H9 (cell line): ENCODE measurements around the gene ATXN7L3. TPM values are rescaled to one million over a fixed set of nuclear protein-coding genes. Genes with fewer than 3 reads are reported as not detected.
A peak's percentile ranks its signal among the peaks of the same experiment; 100 is the strongest.

Experiments used
- DNase-seq: peaks from one replicate; pipeline ENCODE4 v3.0.0-alpha.2; 2017
- H2AFZ ChIP-seq: one replicate; pipeline ENCODE4 v1.6.1; 2013; ENCODE audit warnings: mild to moderate bottlenecking, low read length, control low read depth, moderate library complexity
- H2AK5ac ChIP-seq: 2 replicates; pipeline ENCODE4 v1.6.1; 2013; ENCODE audit warnings: low read length, control low read depth, mixed read lengths; ENCODE audit not compliant: insufficient read length
- H2BK120ac ChIP-seq: one replicate; pipeline ENCODE4 v1.6.1; 2013; ENCODE audit warnings: low read depth, mild to moderate bottlenecking, low read length, control low read depth, inconsistent platforms; ENCODE audit not compliant: poor library complexity, severe bottlenecking
- H2BK12ac ChIP-seq: 2 replicates; pipeline ENCODE4 v1.6.1; 2013; ENCODE audit warnings: low read length, control low read depth, mixed read lengths, low read depth; ENCODE audit not compliant: insufficient read length
- H2BK15ac ChIP-seq: 2 replicates; pipeline ENCODE4 v1.6.1; 2013; ENCODE audit warnings: low read depth, low read length, control low read depth
- H2BK20ac ChIP-seq: one replicate; pipeline ENCODE4 v1.6.1; 2013; ENCODE audit warnings: low read depth, mild to moderate bottlenecking, low read length, control low read depth, inconsistent platforms; ENCODE audit not compliant: poor library complexity, severe bottlenecking
- H2BK5ac ChIP-seq: 2 replicates; pipeline ENCODE4 v1.6.1; 2013; ENCODE audit warnings: low read length, control low read depth, mixed read lengths; ENCODE audit not compliant: insufficient read length
- H3K14ac ChIP-seq: 2 replicates; pipeline ENCODE4 v1.6.1; 2013; ENCODE audit warnings: low read length, control low read depth; ENCODE audit not compliant: insufficient read depth
- H3K18ac ChIP-seq: 2 replicates; pipeline ENCODE4 v1.6.1; 2013; ENCODE audit warnings: low read depth, mild to moderate bottlenecking, mixed read lengths, low read length, control low read depth; ENCODE audit not compliant: insufficient read length
- H3K23ac ChIP-seq: 2 replicates; pipeline ENCODE4 v1.6.1; 2013; ENCODE audit warnings: low read length, control low read depth, mixed read lengths, low read depth; ENCODE audit not compliant: insufficient read length
- H3K23me2 ChIP-seq: 2 replicates; pipeline ENCODE4 v1.6.1; 2013; ENCODE audit warnings: low read depth, mild to moderate bottlenecking, mixed read lengths, low read length, control low read depth; ENCODE audit not compliant: insufficient read length, poor library complexity, severe bottlenecking
- H3K27ac ChIP-seq: 2 replicates; pipeline ENCODE4 v1.5.1; 2013; ENCODE audit warnings: low read length, control low read depth, mixed read lengths, low read depth; ENCODE audit not compliant: insufficient read length
- H3K27me3 ChIP-seq: 2 replicates; pipeline ENCODE4 v1.6.1; 2013; ENCODE audit warnings: low read length, control low read depth, inconsistent platforms; ENCODE audit not compliant: insufficient read depth
- H3K4ac ChIP-seq: 2 replicates; pipeline ENCODE4 v1.6.1; 2013; ENCODE audit warnings: low read depth, mild to moderate bottlenecking, control low read depth, inconsistent platforms, low read length, moderate library complexity
- H3K4me1 ChIP-seq: 2 replicates; pipeline ENCODE4 v1.6.1; 2013; ENCODE audit warnings: low read length, control low read depth, inconsistent platforms; ENCODE audit not compliant: insufficient read depth
- H3K4me2 ChIP-seq: 2 replicates; pipeline ENCODE4 v1.6.1; 2013; ENCODE audit warnings: low read length, control low read depth, mixed read lengths; ENCODE audit not compliant: insufficient read length, insufficient read depth
- H3K56ac ChIP-seq: 2 replicates; pipeline ENCODE4 v1.6.1; 2013; ENCODE audit warnings: low read depth, mild to moderate bottlenecking, mixed read lengths, low read length, control low read depth; ENCODE audit not compliant: insufficient read length
- H3K79me1 ChIP-seq: 2 replicates; pipeline ENCODE4 v1.6.1; 2013; ENCODE audit warnings: low read depth, mild to moderate bottlenecking, moderate library complexity, low read length, control low read depth, inconsistent platforms; ENCODE audit not compliant: insufficient read depth, poor library complexity, severe bottlenecking
- H3K79me2 ChIP-seq: 2 replicates; pipeline ENCODE4 v1.6.1; 2013; ENCODE audit warnings: low read length, control low read depth, inconsistent platforms; ENCODE audit not compliant: insufficient read depth
- H3K9ac ChIP-seq: 2 replicates; pipeline ENCODE4 v1.6.1; 2013; ENCODE audit warnings: low read length, control low read depth, mixed read lengths; ENCODE audit not compliant: insufficient read length; ENCODE audit errors: extremely low read depth
- H3K9me3 ChIP-seq: one replicate; pipeline ENCODE4 v1.6.1; 2013; ENCODE audit warnings: low read depth, low read length, inconsistent platforms; ENCODE audit not compliant: control insufficient read depth
- H3T11ph ChIP-seq: one replicate; pipeline ENCODE4 v1.6.1; 2013; ENCODE audit warnings: mild to moderate bottlenecking, low read length, control low read depth, inconsistent platforms
- H4K20me1 ChIP-seq: one replicate; pipeline ENCODE4 v1.6.1; 2013; ENCODE audit not compliant: control insufficient read depth, insufficient read length, insufficient read depth
- H4K5ac ChIP-seq: 2 replicates; pipeline ENCODE4 v1.6.1; 2013; ENCODE audit warnings: low read depth, mild to moderate bottlenecking, mixed read lengths, low read length, control low read depth; ENCODE audit not compliant: insufficient read length
- H4K8ac ChIP-seq: replicated peaks from 2 replicates; pipeline ENCODE4 v1.6.1; 2013; ENCODE audit warnings: low read length, control low read depth, mixed read lengths, low read depth; ENCODE audit not compliant: insufficient read length
- H4K91ac ChIP-seq: 2 replicates; pipeline ENCODE4 v1.6.1; 2013; ENCODE audit warnings: low read depth, mild to moderate bottlenecking, moderate library complexity, mixed read lengths, low read length, control low read depth; ENCODE audit not compliant: insufficient read length
- H3K27ac Mint-ChIP-seq, 3 experiments: 2 replicates in 2 of 3; 3 replicates in 1 of 3; pipeline ENCODE4 v1.8.0; 2020 to 2021; ENCODE audit warnings: mixed read lengths in 3 of 3, mild to moderate bottlenecking in 1 of 3, moderate library complexity in 1 of 3
- H3K27me3 Mint-ChIP-seq: 2 replicates; pipeline ENCODE4 v1.8.0; 2021; ENCODE audit warnings: low read depth, mild to moderate bottlenecking, moderate library complexity, mixed read lengths
- H3K36me3 Mint-ChIP-seq, 3 experiments: 2 replicates in 2 of 3; 3 replicates in 1 of 3; pipeline ENCODE4 v1.8.0; 2020 to 2021; ENCODE audit warnings: low read depth in 3 of 3, mixed read lengths in 3 of 3; ENCODE audit not compliant: insufficient read depth in 1 of 3
- H3K4me1 Mint-ChIP-seq, 2 experiments: 2 replicates each; pipeline ENCODE4 v1.8.0; 2020; ENCODE audit warnings: mixed read lengths in 2 of 2
- H3K4me3 Mint-ChIP-seq, 2 experiments: 2 replicates in 1 of 2; 3 replicates in 1 of 2; pipeline ENCODE4 v1.8.0; 2020 to 2021; ENCODE audit warnings: mild to moderate bottlenecking in 2 of 2, mixed read lengths in 2 of 2, moderate library complexity in 1 of 2
- H3K9me3 Mint-ChIP-seq, 2 experiments: 2 replicates in 1 of 2; 3 replicates in 1 of 2; pipeline ENCODE4 v1.8.0; 2020; ENCODE audit warnings: mild to moderate bottlenecking in 2 of 2, mixed read lengths in 2 of 2, moderate library complexity in 1 of 2
- WGBS: extraction: QIAGEN DNeasy Blood & Tissue Kit; methylation state at CpG from one replicate; pipeline ENCODE4 v1.1.7; 2013; ENCODE audit warnings: missing lambda C conversion rate, low lambda C conversion rate, mixed read lengths; ENCODE audit not compliant: insufficient read length; ENCODE audit errors: extremely low coverage; 5-methylcytosine and 5-hydroxymethylcytosine counted together
- total RNA-seq: library from RNA; stranded (reverse); gene quantifications from 2 replicates; pipeline ENCODE4 v1.2.1, GENCODE V29; 2021
- TF ChIP-seq, protein P1 (sequence below): fragments of 200-600 bp; sonication (generic); conservative IDR thresholded peaks from 3 replicates; pipeline ENCODE4 v1.8.0; 2021; ENCODE audit warnings: antibody characterized with exemption, mild to moderate bottlenecking

Gene ATXN7L3
- total RNA-seq, 1 experiment from 2014 or later, result 125 TPM

DNA sequence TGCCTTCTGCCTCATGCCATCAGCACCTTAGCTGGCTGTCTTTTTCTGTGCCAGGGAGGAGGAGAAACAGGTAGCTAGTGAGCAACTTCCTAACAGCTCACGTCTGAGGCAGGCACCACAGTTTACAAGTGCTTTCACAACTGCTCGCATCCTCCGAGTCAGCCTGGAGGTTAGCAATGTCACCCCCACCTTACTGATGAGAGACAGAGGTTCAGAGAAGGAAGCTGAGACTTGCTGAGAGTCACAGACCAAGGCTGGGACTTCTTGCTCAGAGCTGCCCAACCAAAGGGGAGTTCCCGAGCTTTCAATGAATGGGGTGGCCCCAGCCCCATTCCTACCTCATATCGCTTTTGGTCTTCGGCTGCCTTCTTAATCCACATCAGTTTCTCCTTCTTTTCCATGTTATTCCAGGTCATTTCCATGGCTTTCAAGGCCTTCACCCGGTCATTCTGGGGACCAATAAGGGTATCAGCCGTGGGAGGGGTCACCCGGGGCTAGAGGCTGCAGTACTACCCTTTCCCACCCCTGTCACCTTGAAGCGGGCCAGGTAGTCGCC lies 10.2 kb upstream of the ATXN7L3 start:
- Histone ChIP-seq H3K79me1 (no peaks in the 10 kb centered on the region), H3K27ac (no peak overlapping the region), H2AK5ac (no peak overlapping the region), H4K20me1 (no peaks in the 10 kb centered on the region), H2BK20ac (no peak overlapping the region), H2BK5ac (no peak overlapping the region), H3K79me2 (no peaks in the 10 kb centered on the region), H3K14ac (no peak overlapping the region), H4K5ac (no peak overlapping the region), H3K9me3 (no peaks in the 10 kb centered on the region), H3K4me1 (no peaks in the 10 kb centered on the region), H3K4ac (no peak overlapping the region), H2AFZ (no peak overlapping the region), H3T11ph (no peak overlapping the region), H4K8ac (no peak overlapping the region), H2BK12ac (no peak overlapping the region), H3K18ac (no peak overlapping the region), H3K4me2 (no peak overlapping the region), H3K23me2 (no peaks in the 10 kb centered on the region), H3K23ac (no peak overlapping the region), H3K56ac (no peak overlapping the region), H4K91ac (no peak overlapping the region), H3K9ac (no peak overlapping the region), H3K27me3 (no peaks in the 10 kb centered on the region), H2BK120ac (no peak overlapping the region), H2BK15ac (no peak overlapping the region)
- TF ChIP-seq, protein P1, sequence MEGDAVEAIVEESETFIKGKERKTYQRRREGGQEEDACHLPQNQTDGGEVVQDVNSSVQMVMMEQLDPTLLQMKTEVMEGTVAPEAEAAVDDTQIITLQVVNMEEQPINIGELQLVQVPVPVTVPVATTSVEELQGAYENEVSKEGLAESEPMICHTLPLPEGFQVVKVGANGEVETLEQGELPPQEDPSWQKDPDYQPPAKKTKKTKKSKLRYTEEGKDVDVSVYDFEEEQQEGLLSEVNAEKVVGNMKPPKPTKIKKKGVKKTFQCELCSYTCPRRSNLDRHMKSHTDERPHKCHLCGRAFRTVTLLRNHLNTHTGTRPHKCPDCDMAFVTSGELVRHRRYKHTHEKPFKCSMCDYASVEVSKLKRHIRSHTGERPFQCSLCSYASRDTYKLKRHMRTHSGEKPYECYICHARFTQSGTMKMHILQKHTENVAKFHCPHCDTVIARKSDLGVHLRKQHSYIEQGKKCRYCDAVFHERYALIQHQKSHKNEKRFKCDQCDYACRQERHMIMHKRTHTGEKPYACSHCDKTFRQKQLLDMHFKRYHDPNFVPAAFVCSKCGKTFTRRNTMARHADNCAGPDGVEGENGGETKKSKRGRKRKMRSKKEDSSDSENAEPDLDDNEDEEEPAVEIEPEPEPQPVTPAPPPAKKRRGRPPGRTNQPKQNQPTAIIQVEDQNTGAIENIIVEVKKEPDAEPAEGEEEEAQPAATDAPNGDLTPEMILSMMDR, result no peak
- no CpG with 5 or more reads among the region's 11 CpGs for WGBS
- no peak for DNase-seq
- H3K4me1 Mint-ChIP-seq, result peaks cover 6 to 32% of the 10 kb centered on the region in 2 experiments; a peak in 3 of 4 replicates
- no peaks in the 10 kb centered on the region for H3K27me3 Mint-ChIP-seq
- 0 out of 7 replicates have a peak overlapping the region, but pooled peaks of 2 of the 3 experiments have one; percentile 14 to 28 for H3K27ac Mint-ChIP-seq
- peak overlapping the region in 1 of 2 experiments; percentile 39; a peak in 1 of 5 replicates for H3K4me3 Mint-ChIP-seq
- H3K36me3 Mint-ChIP-seq, result peaks cover 33 to 84% (median 67%) of the 10 kb centered on the region in 3 experiments
- no peaks in the 10 kb centered on the region for H3K9me3 Mint-ChIP-seq
